M059J (cell line): Measurements from ENCODE around the gene RIN1. TPM values are rescaled to one million over a fixed set of nuclear protein-coding genes. Genes with fewer than 3 reads are reported as not detected.
"Not testable (repeated sequence)": the region's sequence is repeated elsewhere in the genome, so short reads cannot be mapped to it uniquely, and the experiment has no call there.

ENCODE experiments used
- DNase-seq: peaks from one replicate; pipeline ENCODE4 v3.0.0-alpha.2; 2012; ENCODE audit warnings: low read depth
- total RNA-seq: library from RNA; depleted of rRNA; stranded (reverse); fragments of >200 nt; shearing (Covaris generic); gene quantifications from 2 replicates; pipeline ENCODE4 v1.2.3, GENCODE V29; 2014; rRNA removed

RIN1 gene
- total RNA-seq: 13.5 and 19.6 TPM in 2 replicates

GRCh38 chr11:66336234-66337102 is at the start of gene RIN1:
TSS of gene RIN1 (minus strand) at chr11:66336434. CDS start at chr11:66336402, 32 bp downstream.
- DNase-seq: peak; percentile 100

GRCh38 chr11:66384316-66384715 is 48.1 kb upstream of the RIN1 start:
- not testable (repeated sequence) for DNase-seq

- DNase-seq: not testable (repeated sequence)
These were observed 44.0 kb upstream of the RIN1 start for GRCh38 chr11:66380264-66380663.

GRCh38 chr11:66373690-66374287 is 37.6 kb upstream of the RIN1 start:
- DNase-seq: not testable (repeated sequence)

GRCh38 chr11:66373265-66373664 is 37.0 kb upstream of the RIN1 start:
- no peak for DNase-seq

- DNase-seq: peak; percentile 81
These were observed 35.6 kb upstream of the RIN1 start, which contains the start of gene SLC29A2 for GRCh38 chr11:66371627-66372415. TSS of gene SLC29A2 (minus strand) at chr11:66371760. CDS start at chr11:66371591, 169 bp downstream.

- DNase-seq: no peak
These were observed 33.0 kb upstream of the RIN1 start for GRCh38 chr11:66369073-66369894.

- no peak for DNase-seq
These were observed 32.2 kb upstream of the RIN1 start for GRCh38 chr11:66368484-66368883.

- no peak for DNase-seq
These were observed 31.5 kb upstream of the RIN1 start for GRCh38 chr11:66367561-66368312.

- DNase-seq: no peak
These were observed 30.7 kb upstream of the RIN1 start for GRCh38 chr11:66366844-66367477.

- peak; percentile 23 for DNase-seq
These were observed 29.7 kb upstream of the RIN1 start for GRCh38 chr11:66365711-66366619.

- DNase-seq: no peak
These were observed 28.9 kb upstream of the RIN1 start for GRCh38 chr11:66365166-66365565.

- no peak for DNase-seq
These were observed 27.7 kb upstream of the RIN1 start for GRCh38 chr11:66363805-66364535.

GRCh38 chr11:66363187-66363601 is 27.0 kb upstream of the RIN1 start:
- no peak for DNase-seq

- DNase-seq: no peak
These were observed 26.4 kb upstream of the RIN1 start for GRCh38 chr11:66362481-66363147.

GRCh38 chr11:66361502-66361941 is 25.3 kb upstream of the RIN1 start:
- no peak for DNase-seq

- no peak for DNase-seq
These were observed 24.3 kb upstream of the RIN1 start for GRCh38 chr11:66360406-66361073.
